ENCODE results near the gene FOXK1.

FOXK1 gene

GRCh38 chr7:4766666-4767519 lies 84.8 kb downstream of the FOXK1 start:
- no peak for DNase-seq

GRCh38 chr7:4768597-4769569 lies 86.8 kb downstream of the FOXK1 start:
- DNase-seq, result no peak

- no peak for DNase-seq
Observed at GRCh38 chr7:4769761-4770160, 87.7 kb downstream of the FOXK1 start.

- DNase-seq, result no peak
Observed at GRCh38 chr7:4770886-4771285, 88.8 kb downstream of the FOXK1 start.

GRCh38 chr7:4771737-4772136 lies 89.6 kb downstream of the FOXK1 start:
- no peak for DNase-seq

GRCh38 chr7:4772306-4772705 lies 90.2 kb downstream of the FOXK1 start:
- DNase-seq, result no peak

- no peak for DNase-seq
Observed at GRCh38 chr7:4774007-4774406, 91.9 kb downstream of the FOXK1 start.

- no peak for DNase-seq
Observed at GRCh38 chr7:4774658-4775249, 92.7 kb downstream of the FOXK1 start.

- peak; percentile 98 for DNase-seq
Observed at GRCh38 chr7:4775250-4775847, 93.3 kb downstream of the FOXK1 start, which contains the start of gene AP5Z1. TSS of gene AP5Z1 (plus strand) at chr7:4775623. CDS start at chr7:4775716, 93 bp downstream.

GRCh38 chr7:4775848-4776623 lies 93.9 kb downstream of the FOXK1 start:
- no peak for DNase-seq

- DNase-seq, result no peak
Observed at GRCh38 chr7:4779118-4779517, 97.0 kb downstream of the FOXK1 start.

- DNase-seq, result no peak
Observed at GRCh38 chr7:4781366-4782069, 99.4 kb downstream of the FOXK1 start.

GRCh38 chr7:4782333-4783291 lies 100.5 kb downstream of the FOXK1 start:
- no peak for DNase-seq

- DNase-seq, result no peak
Observed at GRCh38 chr7:4783292-4783652, 101.2 kb downstream of the FOXK1 start.

- no peak for DNase-seq
Observed at GRCh38 chr7:4783762-4784351, 101.8 kb downstream of the FOXK1 start.

- no peak for DNase-seq
Observed at GRCh38 chr7:4784799-4785198, 102.7 kb downstream of the FOXK1 start.

- DNase-seq, result no peak
Observed at GRCh38 chr7:4785371-4785770, 103.3 kb downstream of the FOXK1 start.

GRCh38 chr7:4786015-4786414 lies 103.9 kb downstream of the FOXK1 start:
- no peak for DNase-seq

GRCh38 chr7:4787541-4787940 lies 105.4 kb downstream of the FOXK1 start:
- no peak for DNase-seq
